ENCODE results near the gene PSG1. TPM values are rescaled to one million over a fixed set of nuclear protein-coding genes. Genes with fewer than 3 reads are reported as not detected.
"Not testable (repeated sequence)": the region's sequence is repeated elsewhere in the genome, so short reads cannot be mapped to it uniquely, and the experiment has no call there.

Gene PSG1
- total RNA-seq, 1 experiment from 2014 or later = 0.72 TPM

DNA sequence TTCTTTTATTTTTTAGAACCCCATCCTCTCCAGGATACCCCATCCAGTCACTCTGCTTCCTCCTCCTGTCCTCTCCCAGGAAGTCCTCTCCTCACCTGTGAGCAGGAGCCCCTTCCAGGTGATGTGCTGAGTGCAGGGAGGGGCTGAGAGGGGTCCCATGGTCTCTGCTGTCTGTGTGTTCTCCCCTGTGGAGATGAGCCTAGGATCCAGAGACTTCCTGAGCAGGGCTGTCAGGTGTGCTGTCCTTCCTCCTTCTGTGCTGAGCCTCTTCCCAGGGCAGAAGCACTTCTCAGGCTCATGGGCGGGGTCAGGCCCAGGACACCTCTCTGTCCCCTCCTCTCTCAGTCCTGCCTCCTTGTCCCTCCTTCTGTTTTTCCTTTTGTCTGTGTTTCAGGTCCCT lies 38.1 kb upstream of the PSG1 start, which contains the start of gene PSG6:
PSG6 (minus strand) TSS at position 261 of the 400 bp plus-strand sequence; CDS start at position 159, 102 bp downstream.
- POLR2A ChIA-PET (ENCODE audit: unreplicated experiment); CTCF ChIA-PET; intact Hi-C loops (cut with micrococcal nuclease; ENCODE audit: unreplicated experiment): not testable (repeated sequence)

DNA sequence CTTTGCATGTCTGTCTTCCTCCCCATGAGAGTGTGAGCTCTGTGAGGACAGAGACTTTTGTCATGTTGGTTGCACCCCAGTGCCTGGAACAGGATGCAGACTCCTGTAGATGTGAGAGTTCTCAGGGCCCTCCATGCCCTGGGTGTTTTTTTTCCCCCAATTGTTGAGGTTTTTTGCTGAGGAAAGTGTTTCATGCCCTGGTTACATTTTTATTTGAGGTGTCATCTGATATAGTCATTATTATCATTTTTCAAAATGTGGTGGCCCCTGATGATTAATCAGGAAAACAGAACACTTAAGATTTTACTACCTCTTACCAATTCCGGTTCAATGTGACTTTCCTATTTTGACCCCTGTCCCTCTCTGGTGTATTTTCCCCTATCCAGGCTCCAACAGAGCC lies 37.4 kb upstream of the PSG1 start:
- H3K36me3 ChIP-seq (ENCODE audit: low read depth); H4K20me1 ChIP-seq (ENCODE audit: insufficient read depth); H3K4me2 ChIP-seq; H3K79me2 ChIP-seq (ENCODE audit: low read depth); BruUV-seq (replicated peaks); DNase-seq; intact Hi-C loops (cut with micrococcal nuclease; ENCODE audit: unreplicated experiment); H3K27me3 ChIP-seq (ENCODE audit: insufficient read depth, low read depth); H3K4me3 ChIP-seq; H3F3A ChIP-seq (ENCODE audit: insufficient read depth, low read depth); H2AFZ ChIP-seq; POLR2A ChIA-PET (ENCODE audit: unreplicated experiment); H3K4me1 ChIP-seq (replicated peaks; ENCODE audit: insufficient read depth); H3K27ac ChIP-seq; H3K9me3 ChIP-seq (ENCODE audit: insufficient read depth, low read depth); H3K9me2 ChIP-seq (ENCODE audit: insufficient read depth); CTCF ChIA-PET: not testable (repeated sequence)

More for the DNA sequence above, 38.1 kb upstream of the PSG1 start, which contains the start of gene PSG6:
- H3K4me3 ChIP-seq; H3K9me2 ChIP-seq (ENCODE audit: insufficient read depth); DNase-seq; H3F3A ChIP-seq (ENCODE audit: insufficient read depth, low read depth); H3K27me3 ChIP-seq (ENCODE audit: insufficient read depth, low read depth); H2AFZ ChIP-seq; H3K27ac ChIP-seq; H4K20me1 ChIP-seq (ENCODE audit: insufficient read depth); H3K4me2 ChIP-seq; H3K4me1 ChIP-seq (replicated peaks; ENCODE audit: insufficient read depth); BruUV-seq (replicated peaks); H3K79me2 ChIP-seq (ENCODE audit: low read depth); H3K36me3 ChIP-seq (ENCODE audit: low read depth); H3K9me3 ChIP-seq (ENCODE audit: insufficient read depth, low read depth): not testable (repeated sequence)

DNA sequence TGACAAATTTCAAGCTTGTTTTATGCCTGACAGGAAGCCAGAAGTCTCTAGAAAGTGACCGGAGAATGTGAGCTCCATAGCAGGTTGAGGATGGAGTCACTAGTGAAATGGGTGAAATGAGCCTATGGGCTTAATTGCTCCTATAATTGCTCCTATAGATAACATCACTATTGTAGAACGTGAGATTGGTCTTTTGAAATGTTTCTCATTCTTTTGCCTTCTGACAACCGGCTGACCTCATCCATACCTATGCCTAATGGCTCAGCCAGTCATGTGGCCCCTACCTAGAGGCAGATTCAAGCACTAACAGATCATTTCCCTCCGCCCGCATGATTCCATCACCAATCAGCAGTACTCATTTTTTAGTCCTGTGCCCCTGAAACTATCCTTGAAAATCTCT lies 34.0 kb upstream of the PSG1 start:
- BruUV-seq (replicated peaks); H3K4me2 ChIP-seq; H3K9me2 ChIP-seq (ENCODE audit: insufficient read depth); H3K4me1 ChIP-seq (replicated peaks; ENCODE audit: insufficient read depth); H2AFZ ChIP-seq; H3K36me3 ChIP-seq (ENCODE audit: low read depth); H3K4me3 ChIP-seq; H3K9me3 ChIP-seq (ENCODE audit: insufficient read depth, low read depth); CTCF ChIA-PET; intact Hi-C loops (cut with micrococcal nuclease; ENCODE audit: unreplicated experiment); H3F3A ChIP-seq (ENCODE audit: insufficient read depth, low read depth); DNase-seq; POLR2A ChIA-PET (ENCODE audit: unreplicated experiment); H3K27ac ChIP-seq; H3K27me3 ChIP-seq (ENCODE audit: insufficient read depth, low read depth); H3K79me2 ChIP-seq (ENCODE audit: low read depth); H4K20me1 ChIP-seq (ENCODE audit: insufficient read depth): not testable (repeated sequence)

DNA sequence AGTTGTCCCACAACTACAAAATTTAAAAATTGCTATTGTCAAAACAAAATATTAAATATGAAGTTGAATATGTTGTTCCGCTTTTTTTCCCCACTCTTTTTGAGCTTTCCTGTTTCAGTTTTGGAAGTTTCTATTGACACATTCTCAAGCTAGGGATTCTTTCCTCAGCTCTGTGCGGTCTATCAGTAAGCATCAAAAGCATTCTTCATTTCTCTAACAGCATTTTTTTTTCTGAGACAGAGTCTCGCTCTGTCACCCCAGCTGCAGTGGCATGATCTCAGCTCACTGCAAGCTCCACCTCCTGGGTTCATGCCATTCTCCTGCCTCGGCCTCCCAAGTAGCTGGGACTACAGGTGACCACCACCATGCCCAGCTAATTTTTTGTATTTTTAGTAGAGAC lies 33.4 kb upstream of the PSG1 start:
- BruUV-seq (replicated peaks); H3K4me3 ChIP-seq; H2AFZ ChIP-seq; H3K9me3 ChIP-seq (ENCODE audit: insufficient read depth, low read depth); H4K20me1 ChIP-seq (ENCODE audit: insufficient read depth); H3K27me3 ChIP-seq (ENCODE audit: insufficient read depth, low read depth); H3K27ac ChIP-seq; intact Hi-C loops (cut with micrococcal nuclease; ENCODE audit: unreplicated experiment); H3K4me2 ChIP-seq; H3K4me1 ChIP-seq (replicated peaks; ENCODE audit: insufficient read depth); CTCF ChIA-PET; H3F3A ChIP-seq (ENCODE audit: insufficient read depth, low read depth); H3K9me2 ChIP-seq (ENCODE audit: insufficient read depth); DNase-seq; POLR2A ChIA-PET (ENCODE audit: unreplicated experiment); H3K79me2 ChIP-seq (ENCODE audit: low read depth); H3K36me3 ChIP-seq (ENCODE audit: low read depth): not testable (repeated sequence)

DNA sequence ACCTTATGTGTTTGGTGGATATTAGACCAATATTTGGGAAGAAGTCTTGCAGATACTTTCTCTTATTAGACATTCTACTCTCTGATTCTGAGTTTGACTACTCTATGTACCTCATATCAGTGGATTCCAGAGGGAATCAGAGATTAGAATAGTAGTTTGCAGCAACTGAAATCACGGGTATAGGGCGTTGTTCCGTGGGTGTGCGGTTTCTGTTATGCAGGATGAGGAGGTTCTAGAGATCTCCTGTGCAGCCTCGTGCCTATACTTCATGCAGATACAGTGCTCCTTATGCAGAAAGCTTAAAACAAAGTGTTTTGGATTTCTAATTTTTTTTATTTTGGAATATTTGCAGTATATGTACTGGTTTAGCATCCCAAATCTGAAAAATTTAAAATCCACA lies 32.2 kb upstream of the PSG1 start:
- intact Hi-C loops (cut with micrococcal nuclease; ENCODE audit: unreplicated experiment); H3K27ac ChIP-seq; H3K79me2 ChIP-seq (ENCODE audit: low read depth); H3F3A ChIP-seq (ENCODE audit: insufficient read depth, low read depth); BruUV-seq (replicated peaks); POLR2A ChIA-PET (ENCODE audit: unreplicated experiment); H2AFZ ChIP-seq; H3K4me2 ChIP-seq; H4K20me1 ChIP-seq (ENCODE audit: insufficient read depth); H3K4me1 ChIP-seq (replicated peaks; ENCODE audit: insufficient read depth); H3K4me3 ChIP-seq; H3K36me3 ChIP-seq (ENCODE audit: low read depth); CTCF ChIA-PET; H3K9me3 ChIP-seq (ENCODE audit: insufficient read depth, low read depth); H3K9me2 ChIP-seq (ENCODE audit: insufficient read depth); H3K27me3 ChIP-seq (ENCODE audit: insufficient read depth, low read depth); DNase-seq: not testable (repeated sequence)

DNA sequence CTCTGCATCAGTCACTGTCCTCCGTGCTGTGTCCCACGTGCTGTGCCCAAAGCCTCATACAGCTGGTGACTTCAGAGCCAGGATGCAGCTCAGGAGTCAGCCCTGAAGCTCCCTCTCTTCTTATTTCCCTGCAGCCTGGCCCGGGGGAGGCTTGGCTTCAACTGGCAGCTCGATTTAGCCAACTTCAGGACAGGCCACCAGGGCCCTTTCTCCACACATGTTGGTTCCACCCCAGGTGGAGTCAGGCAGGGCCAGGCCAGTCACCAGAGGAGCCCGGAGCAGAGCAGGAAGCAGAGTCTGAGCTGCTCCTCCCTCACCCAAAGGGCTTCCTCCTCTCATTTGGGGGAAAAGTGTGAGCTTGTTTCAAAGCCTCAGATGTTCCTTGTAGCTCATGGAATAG lies 26.6 kb upstream of the PSG1 start:
- H3K4me3 ChIP-seq; CTCF ChIA-PET; H3K79me2 ChIP-seq (ENCODE audit: low read depth); DNase-seq; BruUV-seq (replicated peaks); H3F3A ChIP-seq (ENCODE audit: insufficient read depth, low read depth); H3K9me2 ChIP-seq (ENCODE audit: insufficient read depth); H3K4me2 ChIP-seq; H2AFZ ChIP-seq; H3K4me1 ChIP-seq (replicated peaks; ENCODE audit: insufficient read depth); H3K27ac ChIP-seq; H3K27me3 ChIP-seq (ENCODE audit: insufficient read depth, low read depth); intact Hi-C loops (cut with micrococcal nuclease; ENCODE audit: unreplicated experiment); POLR2A ChIA-PET (ENCODE audit: unreplicated experiment); H3K36me3 ChIP-seq (ENCODE audit: low read depth); H3K9me3 ChIP-seq (ENCODE audit: insufficient read depth, low read depth); H4K20me1 ChIP-seq (ENCODE audit: insufficient read depth): not testable (repeated sequence)

DNA sequence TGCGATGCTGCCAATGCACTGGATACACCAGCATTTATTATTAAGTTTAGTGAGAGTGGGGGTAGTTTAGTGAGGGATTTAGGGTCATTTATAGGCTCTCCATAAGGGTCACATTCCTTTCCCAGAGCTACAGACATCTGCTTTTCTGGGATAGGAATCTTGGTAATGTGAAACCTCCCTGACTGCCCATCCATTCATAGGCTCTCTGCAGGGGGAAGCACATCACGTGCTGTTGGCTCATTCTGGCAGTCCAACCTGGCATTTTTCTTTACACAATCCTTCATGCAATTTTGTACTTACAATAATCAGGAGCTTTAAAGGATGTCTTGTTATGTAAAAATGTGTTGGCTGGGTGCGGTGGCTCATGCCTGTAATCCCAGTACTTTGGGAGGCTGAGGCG lies 21.0 kb upstream of the PSG1 start:
- BruUV-seq (replicated peaks); H2AFZ ChIP-seq; intact Hi-C loops (cut with micrococcal nuclease; ENCODE audit: unreplicated experiment); CTCF ChIA-PET; H3K9me3 ChIP-seq (ENCODE audit: insufficient read depth, low read depth); H3K4me3 ChIP-seq; H3K27ac ChIP-seq; H3K9me2 ChIP-seq (ENCODE audit: insufficient read depth); H3K4me2 ChIP-seq; DNase-seq; H3K79me2 ChIP-seq (ENCODE audit: low read depth); H3K36me3 ChIP-seq (ENCODE audit: low read depth); H3K27me3 ChIP-seq (ENCODE audit: insufficient read depth, low read depth); H4K20me1 ChIP-seq (ENCODE audit: insufficient read depth): not testable (repeated sequence)
- Histone ChIP-seq H3K4me1 (replicated peaks; ENCODE audit: insufficient read depth) (peaks cover 28% of the 10 kb centered on the region), H3F3A (ENCODE audit: insufficient read depth, low read depth) (peaks cover 13% of the 10 kb centered on the region)
- POLR2A ChIA-PET (ENCODE audit: unreplicated experiment) = interaction anchor here (0.6 kb wide), 1 partner anchor 563 kb away, joined by 3 read pairs; no protein-coding TSS in a partner anchor

DNA sequence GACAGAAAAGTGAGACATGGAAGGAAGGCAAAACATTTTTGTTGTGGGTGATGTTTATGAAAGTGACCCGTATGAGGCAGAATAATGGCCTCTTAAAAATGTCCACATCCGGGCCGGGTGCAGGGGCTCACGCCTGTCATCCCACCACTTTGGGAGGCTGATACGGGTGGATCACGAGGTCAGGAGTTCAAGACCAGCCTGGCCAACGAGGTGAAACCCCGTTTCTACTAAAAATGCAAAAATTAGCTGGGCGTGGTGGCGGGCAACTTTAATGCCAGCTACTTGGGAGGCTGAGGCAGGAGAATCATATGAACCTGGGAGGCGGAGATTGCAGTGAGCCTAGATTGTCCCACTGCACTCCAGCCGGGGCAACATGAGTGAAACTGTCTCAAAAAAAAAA lies 20.2 kb upstream of the PSG1 start:
- DNase-seq; H3K9me2 ChIP-seq (ENCODE audit: insufficient read depth); BruUV-seq (replicated peaks); H3K79me2 ChIP-seq (ENCODE audit: low read depth); POLR2A ChIA-PET (ENCODE audit: unreplicated experiment); CTCF ChIA-PET; H2AFZ ChIP-seq; H3K36me3 ChIP-seq (ENCODE audit: low read depth); H3K4me3 ChIP-seq; H3K9me3 ChIP-seq (ENCODE audit: insufficient read depth, low read depth); H3K27me3 ChIP-seq (ENCODE audit: insufficient read depth, low read depth); H4K20me1 ChIP-seq (ENCODE audit: insufficient read depth): not testable (repeated sequence)
- Histone ChIP-seq H3K4me1 (replicated peaks; ENCODE audit: insufficient read depth) (peaks cover 28% of the 10 kb centered on the region), H3K4me2 (peak overlapping the region; percentile 28; the same call in 1 of the 2 replicates), H3K27ac (peak overlapping the region; percentile 34; the same call in 1 of the 2 replicates), H3F3A (ENCODE audit: insufficient read depth, low read depth) (peaks cover 13% of the 10 kb centered on the region)
- intact Hi-C loops (cut with micrococcal nuclease; ENCODE audit: unreplicated experiment) = loop anchor here (2.0 kb wide), 1 partner anchor 69 kb away; no protein-coding TSS in a partner anchor

Data from PC-9 (cell line).